Karpas-422 (cell line): ENCODE measurements around the gene DRD2. TPM values are rescaled to one million over a fixed set of nuclear protein-coding genes. Genes with fewer than 3 reads are reported as not detected.

ENCODE experiments used
- DNase-seq: peaks from one replicate; pipeline ENCODE4 v3.0.0-alpha.2; 2015
- H2AFZ ChIP-seq: fragments of 200-600 bp; sonication (generic); 2 replicates; pipeline ENCODE4 v1.6.1; 2014; ENCODE audit warnings: antibody characterized with exemption, low read length, mixed read lengths
- H3K27ac ChIP-seq: fragments of 200-600 bp; sonication (generic); 2 replicates; pipeline ENCODE4 v1.5.1; 2014; ENCODE audit warnings: mild to moderate bottlenecking, low read length, moderate library complexity
- H3K27me3 ChIP-seq: fragments of 200-600 bp; sonication (generic); 2 replicates; pipeline ENCODE4 v1.6.1; 2014; ENCODE audit warnings: low read length, mixed read lengths
- H3K36me3 ChIP-seq: fragments of 200-600 bp; sonication (generic); 2 replicates; pipeline ENCODE4 v1.6.1; 2014; ENCODE audit warnings: low read length, mixed read lengths; ENCODE audit not compliant: insufficient read depth
- H3K4me1 ChIP-seq: fragments of 200-600 bp; sonication (generic); 2 replicates; pipeline ENCODE4 v1.6.1; 2014; ENCODE audit warnings: mild to moderate bottlenecking, low read length, mixed read lengths
- H3K4me2 ChIP-seq: fragments of 200-600 bp; sonication (generic); 2 replicates; pipeline ENCODE4 v1.6.1; 2014; ENCODE audit warnings: low read length, low read depth, mild to moderate bottlenecking; ENCODE audit not compliant: poor library complexity, severe bottlenecking
- H3K4me3 ChIP-seq: fragments of 200-600 bp; sonication (generic); 2 replicates; pipeline ENCODE4 v1.5.1; 2014; ENCODE audit warnings: mild to moderate bottlenecking, antibody characterized with exemption, low read length, mixed read lengths
- H3K79me2 ChIP-seq: fragments of 200-600 bp; sonication (generic); 2 replicates; pipeline ENCODE4 v1.6.1; 2014; ENCODE audit warnings: mild to moderate bottlenecking, low read length, mixed read lengths
- H3K9ac ChIP-seq: fragments of 200-600 bp; sonication (generic); 2 replicates; pipeline ENCODE4 v1.6.0; 2014; ENCODE audit warnings: low read length
- H3K9me2 ChIP-seq: fragments of 200-600 bp; sonication (generic), shearing (Covaris generic); replicated peaks from 2 replicates; pipeline ENCODE4 v1.6.0; 2014; ENCODE audit warnings: mild to moderate bottlenecking, low read length, moderate library complexity; ENCODE audit not compliant: insufficient read depth
- H3K9me3 ChIP-seq: fragments of 300-700, 200-600 bp; sonication (generic); 2 replicates; pipeline ENCODE4 v1.6.1; 2014; ENCODE audit warnings: low read length, mixed read lengths
- H4K20me1 ChIP-seq: fragments of 200-600 bp; sonication (generic); 2 replicates; pipeline ENCODE4 v1.6.1; 2014; ENCODE audit warnings: mild to moderate bottlenecking, antibody characterized with exemption, low read length, low read depth; ENCODE audit not compliant: insufficient read depth
- total RNA-seq: library from RNA; depleted of rRNA; stranded (reverse); fragments of >200 nt; shearing (Covaris generic); gene quantifications from 2 replicates; pipeline ENCODE4 v1.2.3, GENCODE V29; 2014; ENCODE audit warnings: low replicate concordance

Gene DRD2
- total RNA-seq, 1 experiment from 2014 or later, result not detected

DNA sequence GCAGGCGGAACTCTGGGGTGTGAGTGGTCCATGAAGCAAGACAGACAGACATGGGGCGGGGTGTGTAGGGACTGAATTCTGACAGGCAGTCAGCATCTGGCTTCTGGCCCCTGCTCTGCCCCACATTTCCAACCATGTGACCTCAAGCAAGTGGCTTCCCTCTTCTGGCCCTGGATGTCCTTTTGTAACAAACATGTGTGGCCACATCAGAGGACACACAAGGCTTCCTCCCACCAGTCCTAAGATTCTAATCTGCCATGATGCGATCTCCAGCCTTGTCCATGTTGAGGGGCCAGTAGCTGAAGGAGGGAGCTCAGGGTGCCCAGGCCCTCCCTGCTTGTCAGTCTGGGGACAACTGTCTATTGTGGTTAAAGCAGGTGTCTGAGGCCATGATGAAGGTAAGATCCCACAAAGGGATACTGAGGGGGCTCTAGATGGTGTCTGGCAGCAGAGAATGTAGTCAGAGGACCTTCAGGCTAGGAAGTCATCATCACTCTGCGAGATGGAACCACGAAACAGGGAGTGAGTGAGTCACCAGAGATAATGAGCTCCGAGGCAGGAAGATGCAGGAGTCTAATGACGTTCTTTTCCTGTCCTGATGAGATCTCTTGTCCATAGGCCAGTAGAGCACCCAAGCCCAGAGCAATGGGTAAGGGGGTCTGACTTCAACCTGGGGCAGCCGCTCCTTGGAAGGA is 27.4 kb downstream of the DRD2 start:
- H3K4me3 ChIP-seq, result no peak overlapping the region
- H3K9me2 ChIP-seq, result no peaks in the 10 kb centered on the region
- no peaks in the 10 kb centered on the region for H3K36me3 ChIP-seq
- DNase-seq, result no peak
- no peaks in the 10 kb centered on the region for H3K27me3 ChIP-seq
- no peak overlapping the region for H3K4me2 ChIP-seq
- no peak overlapping the region for H2AFZ ChIP-seq
- no peak overlapping the region for H3K27ac ChIP-seq
- H3K9me3 ChIP-seq, result no peaks in the 10 kb centered on the region
- no peak overlapping the region for H3K9ac ChIP-seq
- H4K20me1 ChIP-seq, result no peaks in the 10 kb centered on the region
- H3K79me2 ChIP-seq, result no peaks in the 10 kb centered on the region
- no peaks in the 10 kb centered on the region for H3K4me1 ChIP-seq

DNA sequence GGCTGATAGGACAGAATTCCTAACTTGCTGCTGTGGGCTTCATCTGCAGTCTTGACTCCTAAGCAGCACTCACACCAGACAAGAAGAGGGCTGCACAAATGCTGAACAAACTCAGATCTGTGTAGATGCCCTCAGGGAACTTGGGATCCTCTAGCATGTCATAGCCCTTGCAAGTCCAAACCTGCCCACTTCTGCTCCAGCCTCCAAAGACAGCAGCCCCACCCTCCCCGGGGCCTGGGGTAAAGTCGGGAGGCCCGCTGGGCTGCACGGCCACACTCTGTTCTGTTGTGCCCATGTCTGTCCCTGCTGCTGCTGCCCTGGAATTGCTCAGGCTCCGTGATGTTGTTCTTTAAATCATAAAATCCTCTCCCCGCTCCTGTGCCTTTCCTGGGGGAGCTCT is 28.3 kb downstream of the DRD2 start:
- no peak for DNase-seq
- Histone ChIP-seq H3K9ac (no peak overlapping the region), H3K36me3 (no peaks in the 10 kb centered on the region), H3K4me2 (no peak overlapping the region), H3K27ac (no peak overlapping the region), H2AFZ (no peak overlapping the region), H3K9me3 (no peaks in the 10 kb centered on the region), H3K4me1 (no peaks in the 10 kb centered on the region), H3K4me3 (no peak overlapping the region), H3K9me2 (no peaks in the 10 kb centered on the region), H4K20me1 (no peaks in the 10 kb centered on the region), H3K27me3 (no peaks in the 10 kb centered on the region), H3K79me2 (no peaks in the 10 kb centered on the region)

DNA sequence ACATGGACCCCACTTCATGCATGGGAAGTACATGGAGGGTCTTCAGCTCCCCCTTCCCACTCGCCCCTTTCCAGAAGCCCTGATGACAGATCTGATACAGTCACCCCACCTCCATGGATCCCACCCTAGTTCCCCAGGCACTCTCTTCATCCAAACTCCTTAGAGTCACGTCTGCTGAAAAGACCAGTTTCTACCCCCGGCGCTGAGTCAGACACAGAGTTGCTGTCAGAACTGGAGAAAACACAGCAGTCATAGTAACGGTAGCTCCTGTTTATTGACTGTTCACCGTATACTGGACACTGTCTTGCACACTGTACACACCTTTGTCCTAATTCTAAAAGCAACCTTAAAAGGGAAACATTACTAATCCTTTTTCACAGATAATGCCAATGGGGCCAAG is 29.1 kb downstream of the DRD2 start:
- Histone ChIP-seq H3K27ac (no peak overlapping the region), H3K9ac (no peak overlapping the region), H3K36me3 (no peaks in the 10 kb centered on the region), H3K4me3 (no peak overlapping the region), H3K79me2 (no peaks in the 10 kb centered on the region), H3K9me2 (no peaks in the 10 kb centered on the region), H2AFZ (no peak overlapping the region), H4K20me1 (no peaks in the 10 kb centered on the region), H3K27me3 (no peaks in the 10 kb centered on the region), H3K4me2 (no peak overlapping the region), H3K9me3 (no peaks in the 10 kb centered on the region), H3K4me1 (no peaks in the 10 kb centered on the region)
- no peak for DNase-seq

DNA sequence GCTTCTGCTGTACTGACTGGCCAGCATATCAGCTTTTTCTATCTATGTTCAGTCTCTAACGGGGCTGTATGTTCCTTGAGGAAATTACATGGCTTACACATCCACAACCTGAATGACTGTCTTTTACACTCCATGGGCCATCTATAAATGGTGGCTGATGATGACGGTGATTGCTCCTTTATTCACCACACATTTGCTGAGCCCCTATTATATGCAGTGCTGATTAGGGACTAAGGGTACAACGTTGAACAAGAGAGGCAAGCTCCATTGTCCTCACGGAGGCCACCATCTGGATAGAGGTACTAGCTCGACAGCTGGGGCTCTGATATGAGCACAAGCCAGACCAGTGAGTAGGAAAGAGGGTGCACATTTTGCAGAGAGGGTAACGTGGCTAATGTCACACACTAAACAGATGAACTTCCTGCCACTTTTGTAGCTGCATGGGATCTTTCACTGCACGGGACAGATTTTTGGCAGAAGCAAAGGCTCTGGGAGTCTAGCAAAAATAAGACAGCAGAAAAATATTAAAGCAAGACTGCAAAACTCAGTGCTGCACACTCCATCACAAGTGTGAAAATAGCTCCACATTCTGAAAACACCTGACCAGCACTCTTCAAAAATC is 30.6 kb downstream of the DRD2 start:
- Histone ChIP-seq H3K27me3 (no peaks in the 10 kb centered on the region), H3K9me2 (no peaks in the 10 kb centered on the region), H3K4me3 (no peak overlapping the region), H4K20me1 (no peaks in the 10 kb centered on the region), H3K9ac (no peak overlapping the region), H3K4me2 (no peak overlapping the region), H3K4me1 (no peaks in the 10 kb centered on the region), H3K79me2 (no peaks in the 10 kb centered on the region), H3K9me3 (no peaks in the 10 kb centered on the region), H3K36me3 (no peaks in the 10 kb centered on the region), H2AFZ (no peak overlapping the region), H3K27ac (no peak overlapping the region)
- no peak for DNase-seq

DNA sequence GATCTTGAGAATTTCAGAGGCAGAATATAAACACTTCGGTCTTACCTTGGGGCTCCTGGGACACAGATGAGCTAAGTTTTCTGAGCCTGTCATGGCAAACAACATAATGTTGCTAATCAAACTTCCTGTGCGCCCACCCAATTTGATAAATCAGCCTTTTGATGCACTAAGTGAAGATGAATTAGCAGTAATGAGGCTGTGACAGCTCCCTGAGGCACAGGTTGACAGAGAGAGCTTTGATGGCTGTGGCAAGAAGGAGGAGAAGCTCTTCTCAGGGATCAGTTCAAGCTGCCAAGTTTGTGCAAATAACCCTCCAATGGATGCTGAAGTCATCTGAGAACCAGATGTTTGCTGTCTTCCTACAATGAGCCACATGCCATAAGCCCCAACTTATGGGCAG is 34.4 kb downstream of the DRD2 start:
- Histone ChIP-seq H3K9ac (no peak overlapping the region), H3K4me2 (no peak overlapping the region), H3K9me2 (no peaks in the 10 kb centered on the region), H3K9me3 (no peaks in the 10 kb centered on the region), H3K27ac (no peak overlapping the region), H3K4me1 (no peaks in the 10 kb centered on the region), H2AFZ (no peak overlapping the region), H3K4me3 (no peak overlapping the region), H3K79me2 (no peaks in the 10 kb centered on the region), H3K36me3 (no peaks in the 10 kb centered on the region), H3K27me3 (no peaks in the 10 kb centered on the region), H4K20me1 (no peaks in the 10 kb centered on the region)
- no peak for DNase-seq

DNA sequence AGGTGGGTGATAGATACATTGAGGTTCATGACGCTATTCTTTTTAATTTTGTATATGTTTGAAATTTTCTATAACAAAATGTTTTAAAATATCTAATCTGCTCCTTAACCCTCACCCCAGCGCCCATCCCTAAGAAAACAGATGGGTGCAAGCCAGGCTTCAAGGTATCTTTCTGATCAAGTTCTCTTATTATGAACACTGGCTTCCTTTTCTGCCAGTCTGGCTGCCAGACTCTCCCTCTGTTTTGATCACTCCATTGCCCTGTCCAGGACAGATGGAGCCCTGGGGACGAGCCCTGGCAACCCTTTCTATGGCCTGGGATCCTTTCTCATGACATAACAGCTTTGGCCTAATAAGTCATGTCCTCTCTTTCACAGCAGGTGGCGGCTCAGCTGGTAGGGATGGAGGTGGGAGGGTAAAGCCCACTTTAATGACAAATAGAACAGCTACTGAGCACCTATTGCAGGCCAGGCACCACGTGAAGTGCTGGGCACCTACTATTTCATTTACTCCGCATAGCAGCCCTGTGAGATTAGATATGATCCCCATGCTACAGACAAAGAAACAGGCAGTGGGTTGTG is 38.4 kb downstream of the DRD2 start:
- Histone ChIP-seq H3K9ac (no peak overlapping the region), H3K27ac (no peak overlapping the region), H3K36me3 (no peaks in the 10 kb centered on the region), H3K27me3 (no peaks in the 10 kb centered on the region), H3K4me3 (no peak overlapping the region), H3K9me3 (no peaks in the 10 kb centered on the region), H2AFZ (no peak overlapping the region), H3K79me2 (no peaks in the 10 kb centered on the region), H4K20me1 (no peaks in the 10 kb centered on the region), H3K4me1 (no peaks in the 10 kb centered on the region), H3K4me2 (no peak overlapping the region), H3K9me2 (no peaks in the 10 kb centered on the region)
- DNase-seq, result no peak

DNA sequence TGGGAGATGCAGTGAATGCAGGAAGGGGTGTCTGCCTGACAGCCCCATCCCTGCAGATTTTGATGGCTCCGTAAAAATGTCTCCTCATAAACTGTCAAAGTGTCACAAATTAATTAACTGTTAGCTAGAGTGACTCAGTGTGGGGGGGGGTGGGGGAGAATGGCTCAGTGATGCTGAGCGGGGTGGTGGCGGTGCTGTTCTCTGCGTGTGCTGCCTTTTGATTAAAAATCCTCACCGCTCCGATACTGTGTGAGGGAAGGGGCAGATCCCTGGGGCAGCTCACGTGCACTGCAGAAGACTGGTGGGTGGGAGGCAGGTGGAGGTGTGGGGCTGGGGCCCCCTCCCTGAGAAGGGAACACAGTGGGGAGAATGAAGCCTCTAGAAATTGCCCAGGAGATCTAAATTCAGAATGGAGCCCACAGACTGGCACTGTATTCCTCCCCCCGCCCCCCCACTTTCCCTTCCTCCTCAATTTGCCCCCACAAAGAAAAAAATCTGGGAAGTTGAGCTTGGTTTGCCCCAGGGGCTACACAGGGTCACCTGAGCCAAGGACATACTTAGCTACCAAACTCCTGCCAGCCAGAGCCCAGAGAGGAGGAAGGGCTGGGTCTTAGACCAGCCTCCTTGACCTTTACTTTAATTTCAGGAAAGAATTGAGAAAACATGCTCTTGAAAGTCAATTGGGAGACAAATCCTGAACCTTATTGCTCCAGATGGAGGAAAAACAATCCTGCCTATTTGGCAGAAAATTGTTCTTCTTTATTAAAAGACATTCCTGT is 39.8 kb downstream of the DRD2 start:
- Histone ChIP-seq H3K9me2 (no peaks in the 10 kb centered on the region), H3K27ac (no peak overlapping the region), H3K9me3 (no peaks in the 10 kb centered on the region), H3K79me2 (no peaks in the 10 kb centered on the region), H3K9ac (no peak overlapping the region), H4K20me1 (no peaks in the 10 kb centered on the region), H3K4me2 (no peak overlapping the region), H2AFZ (no peak overlapping the region), H3K4me1 (no peaks in the 10 kb centered on the region), H3K36me3 (no peaks in the 10 kb centered on the region), H3K4me3 (no peak overlapping the region), H3K27me3 (no peaks in the 10 kb centered on the region)
- no peak for DNase-seq

DNA sequence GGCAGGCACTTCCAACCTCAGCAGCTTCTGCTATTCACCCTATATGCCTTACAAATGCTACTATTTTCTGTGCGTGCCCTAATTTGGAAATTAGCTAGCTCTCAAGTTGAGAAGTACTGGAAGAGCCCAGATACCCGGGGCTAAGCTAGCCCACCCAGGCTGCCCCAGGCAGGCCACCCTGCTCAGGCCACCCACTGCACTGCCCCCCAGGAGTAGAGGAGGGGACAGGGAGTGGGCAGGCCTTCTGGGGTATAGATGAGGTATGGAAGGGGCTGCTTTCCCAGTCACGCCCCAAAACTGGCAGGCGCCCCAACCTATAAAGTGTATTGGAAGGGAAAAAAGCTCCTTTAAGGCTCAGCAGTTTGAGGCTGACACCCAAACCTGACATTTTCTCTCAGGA is 43.5 kb downstream of the DRD2 start:
- Histone ChIP-seq H3K4me1 (no peaks in the 10 kb centered on the region), H3K36me3 (no peaks in the 10 kb centered on the region), H3K9me3 (no peaks in the 10 kb centered on the region), H3K79me2 (no peaks in the 10 kb centered on the region), H3K9me2 (no peaks in the 10 kb centered on the region), H3K4me2 (no peak overlapping the region), H3K4me3 (no peak overlapping the region), H2AFZ (no peak overlapping the region), H4K20me1 (no peaks in the 10 kb centered on the region), H3K27me3 (no peaks in the 10 kb centered on the region), H3K9ac (no peak overlapping the region), H3K27ac (no peak overlapping the region)
- no peak for DNase-seq
